GM23338 (cell line): ENCODE measurements around the gene GTF2A2.

Source experiments
- CREB1 ChIP-seq: fragments of 250-450 bp; sonication (Bioruptor Pico); IDR thresholded peaks from 2 replicates; pipeline ENCODE4 v1.5.0; 2020; ENCODE audit warnings: low read depth, mild to moderate bottlenecking, moderate library complexity
- EZH2 ChIP-seq: fragments of 200-600 bp; sonication (generic); IDR thresholded peaks from one replicate; pipeline ENCODE4 v1.8.0; 2017; ENCODE audit warnings: antibody characterized with exemption, mild to moderate bottlenecking, low read depth; ENCODE audit not compliant: unreplicated experiment
- EZH2phosphoT487 ChIP-seq: fragments of 200-600 bp; sonication (generic); IDR thresholded peaks from one replicate; pipeline ENCODE4 v1.8.1; 2018; ENCODE audit warnings: antibody characterized with exemption; ENCODE audit not compliant: unreplicated experiment
- JUNB ChIP-seq: IDR thresholded peaks from one replicate; pipeline ENCODE4 v1.6.1; 2016; ENCODE audit warnings: antibody characterized with exemption; ENCODE audit not compliant: unreplicated experiment
- POLR2AphosphoS5 ChIP-seq: IDR thresholded peaks from 2 replicates; pipeline ENCODE4 v1.6.1; 2016; ENCODE audit warnings: antibody characterized with exemption, low read depth
- STAT1 ChIP-seq: IDR thresholded peaks from one replicate; pipeline ENCODE4 v1.6.1; 2016; ENCODE audit warnings: antibody characterized with exemption; ENCODE audit not compliant: unreplicated experiment
- ZNF331 ChIP-seq: fragments of 250-450 bp; sonication (Bioruptor Pico); IDR thresholded peaks from 2 replicates; pipeline ENCODE4 v1.5.0; 2020; ENCODE audit warnings: low read depth, mild to moderate bottlenecking, moderate library complexity
- TF ChIP-seq, protein P1 (sequence below), 2 experiments: fragments of 200-600 bp in 1 of 2; sonication (generic) in 1 of 2; conservative IDR thresholded peaks; 2 replicates each; pipeline versions ENCODE4 v1.5.1 to v1.6.1; 2016 to 2017; ENCODE audit warnings: antibody characterized with exemption in 2 of 2, low read depth in 2 of 2, mild to moderate bottlenecking in 2 of 2, moderate library complexity in 1 of 2
- TF ChIP-seq, protein P2 (sequence below): IDR thresholded peaks from one replicate; pipeline ENCODE4 v1.6.1; 2018; ENCODE audit warnings: antibody characterized with exemption; ENCODE audit not compliant: unreplicated experiment
- TF ChIP-seq, protein P3 (sequence below): IDR thresholded peaks from 2 replicates; pipeline ENCODE4 v1.6.1; 2016; ENCODE audit warnings: antibody characterized with exemption

DNA sequence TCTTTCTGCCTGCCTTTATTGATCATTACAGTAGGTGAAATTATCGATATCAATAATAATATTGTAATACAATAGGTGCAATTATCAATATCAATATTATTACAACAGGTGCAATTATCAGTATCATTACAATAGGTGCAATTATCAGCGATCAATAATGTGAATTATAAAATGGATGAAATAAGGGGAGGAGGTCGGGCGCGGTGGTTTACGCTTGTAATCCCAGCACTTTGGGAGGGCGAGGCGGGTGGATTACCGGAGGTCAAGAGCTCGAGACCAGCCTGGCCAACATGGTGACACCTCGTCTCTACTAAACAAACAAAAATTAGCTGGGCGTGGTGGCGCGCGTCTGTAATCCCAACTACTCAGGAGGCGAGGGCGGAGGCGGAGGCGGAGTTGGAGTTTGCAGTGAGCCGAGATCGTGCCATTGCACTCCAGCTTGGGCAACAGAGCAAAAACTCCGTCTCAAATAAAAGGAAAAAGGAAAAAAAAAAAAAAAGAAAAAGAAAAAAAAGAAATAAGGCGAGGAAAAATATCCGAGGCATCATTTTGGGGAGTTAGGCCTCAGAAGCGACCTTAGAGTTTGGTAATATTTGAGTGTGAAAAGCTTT is 32.4 kb upstream of the GTF2A2 start:
- TF ChIP-seq, protein P1, sequence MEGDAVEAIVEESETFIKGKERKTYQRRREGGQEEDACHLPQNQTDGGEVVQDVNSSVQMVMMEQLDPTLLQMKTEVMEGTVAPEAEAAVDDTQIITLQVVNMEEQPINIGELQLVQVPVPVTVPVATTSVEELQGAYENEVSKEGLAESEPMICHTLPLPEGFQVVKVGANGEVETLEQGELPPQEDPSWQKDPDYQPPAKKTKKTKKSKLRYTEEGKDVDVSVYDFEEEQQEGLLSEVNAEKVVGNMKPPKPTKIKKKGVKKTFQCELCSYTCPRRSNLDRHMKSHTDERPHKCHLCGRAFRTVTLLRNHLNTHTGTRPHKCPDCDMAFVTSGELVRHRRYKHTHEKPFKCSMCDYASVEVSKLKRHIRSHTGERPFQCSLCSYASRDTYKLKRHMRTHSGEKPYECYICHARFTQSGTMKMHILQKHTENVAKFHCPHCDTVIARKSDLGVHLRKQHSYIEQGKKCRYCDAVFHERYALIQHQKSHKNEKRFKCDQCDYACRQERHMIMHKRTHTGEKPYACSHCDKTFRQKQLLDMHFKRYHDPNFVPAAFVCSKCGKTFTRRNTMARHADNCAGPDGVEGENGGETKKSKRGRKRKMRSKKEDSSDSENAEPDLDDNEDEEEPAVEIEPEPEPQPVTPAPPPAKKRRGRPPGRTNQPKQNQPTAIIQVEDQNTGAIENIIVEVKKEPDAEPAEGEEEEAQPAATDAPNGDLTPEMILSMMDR (conservative IDR thresholded peaks at IDR 0.05; ENCODE audit: low read depth in 2 of 2): no peak
- TF ChIP-seq POLR2AphosphoS5 (no peak), EZH2 (no peak), ZNF331 (no peak), JUNB (no peak), CREB1 (CRISPR knock-in tag) (no peak), EZH2phosphoT487 (no peak), STAT1 (no peak)
- TF ChIP-seq, protein P2, sequence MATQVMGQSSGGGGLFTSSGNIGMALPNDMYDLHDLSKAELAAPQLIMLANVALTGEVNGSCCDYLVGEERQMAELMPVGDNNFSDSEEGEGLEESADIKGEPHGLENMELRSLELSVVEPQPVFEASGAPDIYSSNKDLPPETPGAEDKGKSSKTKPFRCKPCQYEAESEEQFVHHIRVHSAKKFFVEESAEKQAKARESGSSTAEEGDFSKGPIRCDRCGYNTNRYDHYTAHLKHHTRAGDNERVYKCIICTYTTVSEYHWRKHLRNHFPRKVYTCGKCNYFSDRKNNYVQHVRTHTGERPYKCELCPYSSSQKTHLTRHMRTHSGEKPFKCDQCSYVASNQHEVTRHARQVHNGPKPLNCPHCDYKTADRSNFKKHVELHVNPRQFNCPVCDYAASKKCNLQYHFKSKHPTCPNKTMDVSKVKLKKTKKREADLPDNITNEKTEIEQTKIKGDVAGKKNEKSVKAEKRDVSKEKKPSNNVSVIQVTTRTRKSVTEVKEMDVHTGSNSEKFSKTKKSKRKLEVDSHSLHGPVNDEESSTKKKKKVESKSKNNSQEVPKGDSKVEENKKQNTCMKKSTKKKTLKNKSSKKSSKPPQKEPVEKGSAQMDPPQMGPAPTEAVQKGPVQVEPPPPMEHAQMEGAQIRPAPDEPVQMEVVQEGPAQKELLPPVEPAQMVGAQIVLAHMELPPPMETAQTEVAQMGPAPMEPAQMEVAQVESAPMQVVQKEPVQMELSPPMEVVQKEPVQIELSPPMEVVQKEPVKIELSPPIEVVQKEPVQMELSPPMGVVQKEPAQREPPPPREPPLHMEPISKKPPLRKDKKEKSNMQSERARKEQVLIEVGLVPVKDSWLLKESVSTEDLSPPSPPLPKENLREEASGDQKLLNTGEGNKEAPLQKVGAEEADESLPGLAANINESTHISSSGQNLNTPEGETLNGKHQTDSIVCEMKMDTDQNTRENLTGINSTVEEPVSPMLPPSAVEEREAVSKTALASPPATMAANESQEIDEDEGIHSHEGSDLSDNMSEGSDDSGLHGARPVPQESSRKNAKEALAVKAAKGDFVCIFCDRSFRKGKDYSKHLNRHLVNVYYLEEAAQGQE: no peak
- TF ChIP-seq, protein P3, sequence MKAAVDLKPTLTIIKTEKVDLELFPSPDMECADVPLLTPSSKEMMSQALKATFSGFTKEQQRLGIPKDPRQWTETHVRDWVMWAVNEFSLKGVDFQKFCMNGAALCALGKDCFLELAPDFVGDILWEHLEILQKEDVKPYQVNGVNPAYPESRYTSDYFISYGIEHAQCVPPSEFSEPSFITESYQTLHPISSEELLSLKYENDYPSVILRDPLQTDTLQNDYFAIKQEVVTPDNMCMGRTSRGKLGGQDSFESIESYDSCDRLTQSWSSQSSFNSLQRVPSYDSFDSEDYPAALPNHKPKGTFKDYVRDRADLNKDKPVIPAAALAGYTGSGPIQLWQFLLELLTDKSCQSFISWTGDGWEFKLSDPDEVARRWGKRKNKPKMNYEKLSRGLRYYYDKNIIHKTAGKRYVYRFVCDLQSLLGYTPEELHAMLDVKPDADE: no peak
